GM21515 (cell line): ENCODE results near the gene KCND2.
"Not testable (repeated sequence)": the region's sequence is repeated elsewhere in the genome, so short reads cannot be mapped to it uniquely, and the experiment has no call there.

Experiments used
- ATAC-seq: cut with Tn5 transposase; IDR thresholded peaks from one replicate; pipeline ENCODE4 v1.9.1; 2021; ENCODE audit not compliant: unreplicated experiment

Gene KCND2

DNA sequence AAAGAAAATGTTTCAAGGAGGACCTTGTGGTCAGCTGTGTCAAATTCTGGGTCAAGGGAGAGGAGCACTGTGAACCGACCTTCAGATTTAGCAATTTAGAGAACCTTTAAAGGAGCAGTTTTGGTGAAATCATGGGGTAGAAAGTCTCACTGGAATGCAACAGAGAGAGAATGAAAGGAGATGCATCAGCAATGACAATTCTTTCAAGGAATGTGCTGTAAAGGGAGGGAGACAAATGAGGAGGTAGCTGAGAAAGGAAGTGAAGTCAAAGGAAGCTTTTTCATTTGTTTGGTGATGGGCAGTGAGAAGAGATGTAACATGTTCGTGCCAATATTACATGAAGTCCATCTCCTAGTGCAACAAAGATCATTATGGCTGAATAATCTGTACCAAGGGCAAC is 418.9 kb downstream of the KCND2 start:
- ATAC-seq = no peak

DNA sequence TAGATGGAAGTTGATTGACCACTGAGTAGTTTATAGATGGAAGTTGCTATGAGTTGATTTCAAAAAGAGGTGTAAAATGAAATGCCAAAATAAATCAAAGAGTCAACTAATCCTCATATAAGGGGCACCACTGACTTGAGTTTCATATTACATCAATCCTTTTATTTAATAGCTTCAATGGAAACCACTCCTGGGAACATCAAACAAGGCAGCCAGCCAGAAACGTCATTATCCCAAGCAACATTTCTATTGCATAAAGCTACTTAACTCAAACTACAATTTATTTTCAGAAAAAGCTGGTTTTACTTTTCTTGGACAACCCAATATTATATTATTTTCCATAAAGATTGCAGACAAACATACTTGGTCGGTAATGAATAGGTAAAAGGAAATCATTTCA is 422.9 kb downstream of the KCND2 start:
- ATAC-seq = no peak

DNA sequence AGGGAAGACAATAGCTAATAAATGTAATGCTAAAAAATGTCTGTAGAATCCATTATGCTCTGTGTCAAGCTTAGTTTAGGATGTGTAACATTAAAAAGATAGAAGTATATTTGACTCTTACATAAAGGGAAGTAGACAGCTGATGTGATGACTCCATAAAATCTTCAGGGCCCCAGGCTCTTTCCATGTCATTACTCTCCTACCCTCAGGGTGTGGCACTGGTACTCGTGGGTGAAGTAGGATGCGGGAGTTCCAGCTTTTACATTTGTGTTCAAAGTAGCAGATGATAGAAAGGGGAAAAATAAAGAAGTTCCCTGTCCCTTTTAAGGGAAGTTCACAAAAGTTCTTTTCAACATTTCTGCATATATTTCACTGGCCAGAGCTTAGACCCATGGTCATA is 427.8 kb downstream of the KCND2 start:
- no peak for ATAC-seq

DNA sequence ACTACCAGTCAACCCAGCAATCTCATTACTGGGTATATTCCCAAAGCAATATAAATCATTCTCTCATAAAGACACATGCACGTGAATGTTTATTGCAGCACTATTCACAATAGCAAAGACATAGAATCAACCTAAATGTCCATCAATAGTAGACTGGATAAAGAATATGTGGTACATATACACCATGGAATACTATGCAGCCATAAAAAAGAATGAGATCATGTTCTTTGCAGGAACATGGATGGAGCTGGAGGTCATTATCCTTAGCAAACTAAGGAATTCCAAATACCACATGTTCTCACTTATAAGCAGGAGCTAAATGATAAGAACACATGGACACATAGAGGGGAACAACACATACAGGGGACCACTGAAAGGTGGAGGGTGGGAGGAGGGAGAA is 429.4 kb downstream of the KCND2 start:
- ATAC-seq = not testable (repeated sequence)

DNA sequence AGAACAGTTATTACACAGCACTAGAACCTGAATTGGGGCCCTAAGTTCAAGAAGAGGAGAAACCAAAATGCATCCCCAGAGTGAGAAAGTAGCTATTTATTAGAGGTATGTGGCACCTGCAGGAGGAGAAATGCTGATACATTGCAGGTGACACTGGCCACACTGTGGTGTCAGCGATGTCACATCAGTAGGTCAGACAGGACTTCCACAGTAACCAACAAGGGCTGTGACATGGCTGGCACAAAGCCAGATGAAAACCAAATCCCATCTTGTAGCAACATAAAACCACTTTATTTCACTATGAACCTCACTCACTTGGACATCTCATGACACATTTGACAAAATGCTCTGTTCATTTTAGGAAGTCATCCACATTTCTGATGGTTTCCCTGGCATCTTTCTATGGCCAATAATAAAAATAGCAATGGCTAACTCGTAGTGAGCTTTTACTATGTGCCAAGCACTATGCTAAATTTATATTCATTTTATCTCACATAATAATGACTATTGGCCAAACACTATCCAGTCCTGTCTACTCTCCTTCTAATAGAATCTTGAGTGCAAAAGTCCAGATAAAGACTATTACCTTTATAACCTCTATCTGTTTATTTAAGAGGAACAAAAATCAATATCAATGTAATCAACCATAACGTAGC is 430.7 kb downstream of the KCND2 start:
- no peak for ATAC-seq

DNA sequence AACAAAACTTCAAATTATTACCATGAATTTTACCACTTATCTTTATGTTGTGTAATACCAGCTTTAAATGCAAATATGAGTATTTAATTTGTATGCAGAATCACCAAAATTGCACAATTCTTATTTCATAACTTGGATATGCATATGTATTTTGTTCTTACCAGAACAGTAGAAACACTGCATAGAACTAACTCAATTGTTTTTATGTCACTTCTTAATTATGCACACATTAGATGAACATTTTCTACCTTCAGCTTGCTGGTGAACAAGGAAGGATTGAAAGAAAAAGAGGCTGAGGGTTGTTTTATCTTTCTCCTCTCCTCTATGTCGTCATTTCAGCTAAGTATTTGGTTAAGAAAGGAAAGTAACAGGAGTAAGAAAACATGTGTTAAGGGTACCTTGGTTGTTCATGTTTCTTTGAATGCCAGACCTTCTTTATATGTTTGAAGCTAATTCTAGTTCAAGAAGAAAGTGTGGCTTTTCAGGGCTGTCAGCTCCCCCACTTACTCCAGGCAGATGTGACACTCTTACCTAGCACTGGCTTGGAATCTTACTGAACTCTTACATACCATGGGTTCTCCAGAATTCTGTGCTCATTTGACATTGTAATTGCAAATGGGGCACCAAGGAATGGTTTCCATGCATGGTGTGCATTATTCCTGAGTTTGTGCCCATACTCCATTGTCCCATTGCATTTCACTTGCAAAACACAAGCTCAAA is 436.4 kb downstream of the KCND2 start:
- ATAC-seq = no peak

DNA sequence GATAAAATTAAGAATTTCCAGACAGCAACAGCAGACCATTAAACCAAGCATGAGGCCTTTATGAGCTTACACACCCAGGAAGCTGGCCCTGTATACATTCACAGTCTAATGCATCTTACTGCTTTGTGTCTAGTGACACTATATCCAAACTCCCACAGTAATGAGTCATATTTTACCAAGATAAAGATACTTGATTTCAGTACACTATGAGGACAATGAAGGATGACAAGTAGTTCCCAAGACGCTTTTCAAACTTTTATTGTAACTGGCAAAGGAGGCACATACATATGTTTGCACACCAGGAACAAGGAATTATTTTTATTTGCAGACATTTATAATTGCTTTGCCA is 437.0 kb downstream of the KCND2 start:
- ATAC-seq = no peak

DNA sequence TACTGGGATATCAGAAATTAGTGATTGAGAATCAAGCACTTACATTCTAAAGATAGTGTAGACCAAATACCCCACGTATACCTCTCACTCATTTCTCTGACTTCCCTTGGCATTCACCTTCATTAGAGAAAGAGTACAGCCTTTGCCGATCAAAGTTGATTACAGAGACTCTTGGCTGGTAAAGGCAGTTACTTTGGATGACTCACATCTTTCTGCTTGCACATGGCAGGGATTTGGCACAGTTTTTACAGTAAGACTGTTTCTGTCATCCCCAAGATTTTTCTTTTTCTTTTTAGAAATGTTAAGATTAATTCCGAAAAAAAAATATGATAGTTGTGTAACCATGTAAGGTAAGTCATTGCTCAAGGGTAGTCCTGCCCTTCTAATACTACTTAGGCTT is 442.0 kb downstream of the KCND2 start:
- ATAC-seq = no peak

DNA sequence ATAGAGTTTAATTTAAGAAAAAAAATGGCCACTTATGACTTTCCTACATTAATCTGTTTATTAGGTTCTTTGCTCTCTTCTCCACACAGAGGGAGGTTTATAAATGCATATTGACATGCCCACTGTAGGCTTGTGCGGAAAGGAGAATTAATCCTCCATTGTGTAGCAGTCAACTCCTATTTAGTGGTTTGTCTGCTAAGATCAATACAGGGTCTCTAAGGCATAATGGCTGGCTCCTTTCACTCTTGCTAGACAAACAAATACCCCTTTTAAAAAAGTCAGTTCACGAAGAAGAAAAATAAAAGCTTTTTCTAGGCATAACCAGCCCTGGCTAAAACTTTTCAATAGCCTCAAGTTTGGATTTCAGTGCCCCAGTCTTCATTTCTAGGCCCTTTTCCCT is 443.3 kb downstream of the KCND2 start:
- no peak for ATAC-seq

DNA sequence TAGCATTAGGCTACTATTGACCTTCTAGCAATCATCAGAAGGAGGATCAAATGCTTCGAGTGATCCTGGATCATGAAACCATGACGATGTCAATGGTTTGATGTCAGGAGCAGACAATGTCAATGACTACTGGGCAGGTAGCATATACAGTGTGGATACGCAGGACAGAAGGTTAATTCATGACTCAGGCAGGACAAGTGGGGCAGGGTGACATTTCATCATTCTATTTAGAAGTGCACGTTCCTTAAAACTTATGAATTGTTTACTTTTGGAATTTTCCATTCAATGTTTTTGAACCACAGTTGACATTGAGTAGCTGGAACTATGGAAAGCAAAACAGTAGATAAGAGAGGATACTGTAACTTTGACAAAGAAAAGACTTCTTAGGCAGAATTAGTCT is 444.2 kb downstream of the KCND2 start:
- ATAC-seq = no peak

DNA sequence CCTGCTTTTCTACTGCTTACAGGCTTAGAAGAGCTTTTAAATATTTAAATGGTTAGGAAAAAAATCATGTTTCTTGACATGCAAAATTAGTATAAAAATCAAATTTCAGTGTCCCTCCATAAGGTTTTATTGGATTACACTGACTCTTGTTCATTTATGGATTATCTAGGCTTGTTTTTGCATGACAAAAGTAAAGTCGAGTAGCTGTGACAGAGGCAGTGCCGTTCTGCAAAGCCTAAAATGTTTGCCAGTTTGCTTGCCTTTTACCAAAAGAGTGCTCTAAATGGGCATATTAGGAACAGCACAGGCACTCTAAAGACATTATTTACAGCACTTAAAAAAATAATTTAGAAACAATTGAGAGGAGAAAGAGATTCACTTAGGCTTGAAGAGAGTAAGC is 445.4 kb downstream of the KCND2 start:
- ATAC-seq = no peak

DNA sequence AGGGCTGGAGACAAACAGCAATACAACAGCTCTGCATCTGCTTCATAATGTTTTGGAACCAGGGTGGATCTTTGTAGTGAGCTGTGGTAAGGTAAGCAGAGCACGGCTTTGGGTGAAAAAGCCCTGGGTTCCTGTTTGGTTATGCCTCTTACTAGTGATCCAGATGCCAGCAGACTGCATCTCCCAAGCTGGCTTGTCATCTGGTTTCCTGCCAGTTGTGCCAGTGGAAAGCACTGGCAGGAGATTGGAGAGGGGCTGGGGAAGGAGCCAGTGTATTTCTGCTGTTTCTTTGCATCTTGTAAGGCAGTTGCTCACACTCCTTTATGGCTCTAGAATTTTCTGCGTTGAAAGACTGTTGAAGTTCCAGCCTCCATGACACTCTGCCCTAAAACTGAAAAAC is 447.3 kb downstream of the KCND2 start:
- ATAC-seq = no peak

DNA sequence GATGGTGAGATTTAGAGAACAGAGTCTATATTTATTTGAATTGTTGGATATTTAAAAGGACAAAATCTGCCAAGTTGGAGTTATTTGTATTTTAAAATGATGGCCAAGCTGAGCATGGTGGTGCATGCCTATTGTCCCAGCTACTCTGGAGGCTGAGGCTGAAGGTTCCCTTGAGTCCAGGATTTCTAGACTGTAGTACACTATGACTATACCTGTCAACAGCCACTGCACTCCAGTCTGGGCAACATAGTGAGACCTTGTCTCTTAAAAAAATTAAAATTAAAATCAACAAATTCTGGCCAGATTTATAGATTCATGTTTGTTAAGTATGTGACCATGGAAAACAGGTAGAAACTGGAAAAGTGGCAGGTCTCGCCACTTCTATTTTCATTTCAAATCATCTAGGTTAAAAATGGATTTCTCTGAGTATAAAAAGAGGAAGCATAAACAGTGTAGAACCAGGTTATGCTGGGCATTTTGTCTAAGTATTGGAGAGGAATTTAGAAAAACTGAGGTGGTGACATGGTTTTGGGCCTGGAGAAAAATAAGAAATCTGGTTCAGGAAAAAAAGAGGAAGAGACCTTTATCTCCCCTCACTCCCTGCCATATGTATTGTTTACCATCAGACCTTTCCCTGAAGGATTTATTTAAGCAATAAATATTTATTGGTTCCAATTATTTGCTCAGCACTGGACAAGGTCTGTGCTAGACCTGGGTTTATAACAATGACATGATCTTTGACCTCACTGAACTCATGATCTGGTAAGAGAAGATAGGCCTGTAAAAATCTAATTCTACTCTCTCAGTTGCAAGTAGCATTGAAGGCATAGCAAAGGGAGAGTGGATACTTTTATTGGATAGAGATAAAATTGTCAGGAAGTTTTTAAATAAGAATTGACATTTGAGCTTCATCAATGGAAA is 450.8 kb downstream of the KCND2 start:
- no peak for ATAC-seq

DNA sequence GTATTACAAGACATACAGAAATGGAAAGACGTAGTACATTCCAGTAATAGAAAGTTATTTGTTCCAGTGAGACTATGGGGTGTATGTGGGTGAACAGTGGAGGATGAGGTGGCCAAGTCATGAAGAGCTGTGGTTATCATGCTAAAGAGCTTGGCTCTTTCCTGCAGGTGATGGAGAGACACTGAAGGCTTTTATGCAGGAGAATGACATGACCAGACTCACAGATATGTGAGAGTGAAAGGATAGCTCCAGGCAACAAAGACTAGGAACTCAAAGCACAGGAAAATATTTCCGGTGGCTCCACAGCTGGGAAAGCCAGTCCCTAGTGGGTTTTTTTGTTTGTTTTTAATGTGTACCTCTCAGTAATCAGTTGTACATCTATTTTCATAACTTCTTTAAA is 451.5 kb downstream of the KCND2 start:
- no peak for ATAC-seq

DNA sequence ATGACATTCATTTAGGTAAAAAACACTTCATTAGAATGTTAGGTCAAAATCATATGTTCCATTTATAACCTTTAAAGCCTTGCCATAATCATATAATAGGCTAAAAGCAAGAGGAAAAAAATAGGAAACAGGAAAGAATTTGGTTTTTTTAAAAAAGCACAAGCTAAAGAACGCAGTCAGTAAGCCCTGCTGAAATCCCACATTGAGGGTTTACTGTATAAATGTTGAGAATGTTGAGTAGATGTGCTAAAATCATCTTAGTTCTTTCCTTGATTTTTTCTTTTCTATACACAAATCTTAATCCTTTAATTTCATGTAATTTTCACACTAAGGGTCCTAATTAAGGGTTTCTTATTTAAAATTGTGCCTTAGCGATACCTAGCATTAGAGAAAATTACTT is 452.0 kb downstream of the KCND2 start:
- no peak for ATAC-seq

DNA sequence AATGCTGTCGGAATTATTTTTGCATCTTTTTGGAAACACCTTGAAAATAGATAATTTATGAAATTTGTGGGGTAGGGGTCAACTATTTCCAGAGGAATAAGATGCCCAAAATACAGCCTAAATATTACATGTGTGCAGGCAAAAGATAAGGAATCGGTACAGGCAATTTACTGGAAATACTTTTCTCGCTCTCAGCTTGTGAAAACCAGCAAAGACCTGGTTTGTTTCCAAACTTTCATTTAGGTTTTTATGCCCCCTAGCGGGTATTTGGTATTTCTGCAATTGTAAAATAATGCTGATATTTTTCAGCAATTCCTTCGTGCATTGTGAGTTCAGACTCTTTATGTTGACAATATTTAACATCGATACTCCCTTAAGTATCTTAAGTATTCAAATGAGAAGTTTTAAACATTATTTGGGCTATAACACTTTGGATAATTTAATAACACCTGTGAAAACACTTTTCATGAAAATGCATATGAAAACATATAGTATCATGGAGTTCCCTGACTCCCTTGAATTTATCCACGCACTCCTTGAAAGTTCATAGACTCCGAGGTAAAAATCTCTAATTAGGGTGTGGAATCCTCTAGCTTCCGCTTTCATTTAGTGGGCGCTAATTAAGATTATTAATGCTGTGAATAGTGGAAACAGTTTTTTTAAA is 452.5 kb downstream of the KCND2 start:
- ATAC-seq = no peak

DNA sequence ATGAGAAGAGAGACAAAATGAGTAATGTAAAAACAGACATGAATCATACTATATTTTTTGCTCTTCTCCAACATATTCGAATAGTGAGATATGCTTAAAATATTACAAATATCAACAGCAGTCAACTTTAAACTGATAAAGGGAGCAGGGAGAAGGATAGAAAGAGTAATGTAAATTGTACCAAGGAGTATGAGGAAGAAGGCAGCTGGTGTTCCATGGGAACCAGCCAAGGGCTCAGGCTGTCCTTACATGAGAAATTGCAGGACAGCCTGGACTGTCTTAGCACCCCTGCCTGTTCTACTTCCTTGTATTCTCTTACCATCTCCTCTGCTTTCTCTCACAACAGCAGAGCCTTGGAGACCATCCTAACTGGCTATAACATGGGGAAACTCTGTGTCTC is 456.3 kb downstream of the KCND2 start:
- no peak for ATAC-seq

DNA sequence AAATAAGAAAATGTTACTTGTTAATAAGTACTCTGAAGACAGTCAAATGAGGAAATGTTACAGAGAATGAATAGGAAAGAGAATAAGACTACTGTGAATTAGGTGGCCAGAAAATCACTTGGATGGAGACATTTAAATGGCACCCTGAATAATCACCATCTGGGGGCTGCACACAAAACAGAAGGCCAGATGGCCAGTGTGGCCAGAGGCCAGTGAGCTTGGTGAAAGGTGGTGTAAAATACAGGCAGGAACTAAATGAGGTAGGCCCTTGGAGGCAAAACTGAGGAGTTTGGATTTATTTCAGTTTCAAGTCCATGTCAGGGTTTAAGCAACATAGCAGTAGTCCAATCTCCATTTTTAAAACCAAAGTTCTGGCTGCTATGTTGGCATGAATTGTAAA is 458.3 kb downstream of the KCND2 start:
- ATAC-seq = no peak

DNA sequence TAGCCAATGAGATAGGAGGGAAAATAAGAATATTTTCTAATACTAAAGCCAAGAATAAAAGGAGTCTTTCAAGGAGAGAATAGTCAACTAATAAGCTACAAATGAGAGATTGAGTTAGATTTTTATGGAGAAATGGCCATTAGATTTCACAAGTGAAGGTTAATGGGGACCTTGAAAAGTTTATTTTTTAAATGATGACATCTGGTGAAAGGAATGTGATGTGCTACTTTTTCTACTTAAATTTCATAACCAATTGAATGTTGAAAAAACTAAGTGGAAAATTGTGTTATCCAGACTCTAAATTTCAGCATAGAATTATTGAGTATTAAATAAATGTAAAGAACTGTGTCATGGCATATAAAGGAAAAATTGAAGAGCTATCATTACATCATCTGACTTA is 459.3 kb downstream of the KCND2 start:
- ATAC-seq = no peak

DNA sequence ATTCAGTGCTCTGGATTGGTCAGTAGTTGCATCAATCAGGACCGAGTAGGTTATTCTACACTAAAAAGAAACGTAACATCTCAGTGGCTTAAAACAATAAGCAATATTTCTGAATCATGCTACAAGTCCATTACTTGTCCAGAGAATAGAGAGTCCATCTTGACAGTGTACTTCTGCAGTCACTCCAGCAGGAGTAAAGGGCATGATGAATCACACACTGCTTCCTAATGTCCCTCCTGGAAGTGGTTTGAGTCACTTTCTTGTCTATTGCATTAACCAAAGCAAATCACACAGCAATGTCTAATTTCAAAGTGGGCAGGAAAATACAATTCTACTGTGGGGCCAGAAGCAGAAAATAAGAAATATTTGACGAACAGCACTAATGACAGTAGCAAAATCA is 460.2 kb downstream of the KCND2 start:
- no peak for ATAC-seq

DNA sequence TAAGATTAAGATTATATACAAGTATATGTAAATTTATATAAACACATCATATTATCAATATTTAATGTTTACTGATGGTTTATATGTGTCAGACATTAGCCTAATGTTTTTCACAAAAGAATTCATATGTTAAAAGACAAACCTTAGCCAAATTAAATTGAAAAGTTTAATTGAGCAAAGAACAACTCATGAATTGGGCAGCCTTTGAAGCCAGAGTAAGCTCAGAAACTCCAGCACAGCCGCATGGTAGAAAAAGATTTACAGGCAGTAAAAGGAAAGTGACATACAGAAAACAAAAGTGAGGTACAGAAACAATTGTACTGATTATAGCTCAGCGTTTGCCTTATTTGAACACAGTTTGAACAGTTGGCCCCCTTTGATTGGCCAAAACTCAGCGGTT is 460.9 kb downstream of the KCND2 start:
- no peak for ATAC-seq

DNA sequence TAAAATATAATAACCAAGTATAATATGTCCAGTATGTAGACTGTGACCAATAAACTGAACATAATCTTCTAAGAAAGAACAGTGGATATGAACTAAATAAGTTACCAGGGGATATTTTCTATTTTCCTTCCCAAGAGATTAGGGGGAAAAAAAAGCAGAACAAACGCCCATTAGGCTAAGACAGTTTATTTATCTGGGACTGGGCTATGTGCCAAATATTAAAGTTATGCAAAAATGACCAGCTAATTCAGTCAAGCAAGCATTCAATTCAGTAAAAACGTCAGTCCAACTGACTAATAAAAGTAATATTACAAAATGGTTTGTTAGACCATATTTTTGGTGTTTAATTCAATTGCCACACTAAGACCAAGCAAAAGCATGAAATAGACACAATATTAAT is 462.8 kb downstream of the KCND2 start:
- ATAC-seq = no peak
